OCI-LY7 (cell line): Measurements from ENCODE around the gene CRTC2. TPM values are rescaled to one million over a fixed set of nuclear protein-coding genes. Genes with fewer than 3 reads are reported as not detected.

ENCODE experiments used
- BruUV-seq: library from RNA; stranded (reverse); fragments of 400-500 nt; replicated peaks from 2 replicates; lab custom pipeline; 2021; lab: Mats Ljungman, UMichigan
- CTCF ChIA-PET: fragments of 300-600 bp; sonication (Branson Sonifier 250); formaldehyde crosslinking; loops from one replicate; lab custom pipeline; 2022; ENCODE audit warnings: antibody characterized with exemption; ENCODE audit not compliant: unreplicated experiment; lab: Charles Lee
- POLR2A ChIA-PET: fragments of 300-600 bp; sonication (Branson Sonifier 250); formaldehyde crosslinking; loops from one replicate; lab custom pipeline; 2022; ENCODE audit warnings: antibody characterized with exemption; lab: Charles Lee
- DNase-seq: peaks from one replicate; pipeline ENCODE4 v3.0.0-alpha.2; 2015; ENCODE audit warnings: low spot score
- H2AFZ ChIP-seq: fragments of 200-600 bp; sonication (generic), shearing (Covaris generic); 2 replicates; pipeline ENCODE4 v1.6.1; 2014; ENCODE audit warnings: mild to moderate bottlenecking, antibody characterized with exemption, low read length, moderate library complexity
- H3K27ac ChIP-seq: fragments of 200-600 bp; sonication (generic); 2 replicates; pipeline ENCODE4 v1.5.1; 2014; ENCODE audit warnings: mixed run types, low read depth, mild to moderate bottlenecking, moderate library complexity, low read length, inconsistent platforms; ENCODE audit not compliant: poor library complexity, severe bottlenecking
- H3K36me3 ChIP-seq: fragments of 200-600 bp; sonication (generic); 2 replicates; pipeline ENCODE4 v1.6.1; 2014; ENCODE audit warnings: mild to moderate bottlenecking, antibody characterized with exemption, low read length, moderate library complexity, mixed read lengths; ENCODE audit not compliant: insufficient read depth
- H3K4me1 ChIP-seq: fragments of 200-600 bp; sonication (generic); 2 replicates; pipeline ENCODE4 v1.5.1; 2014; ENCODE audit warnings: mild to moderate bottlenecking, low read length; ENCODE audit not compliant: insufficient read depth, poor library complexity, severe bottlenecking
- H3K4me2 ChIP-seq: fragments of 200-600 bp; sonication (generic); 2 replicates; pipeline ENCODE4 v1.6.1; 2014; ENCODE audit warnings: mild to moderate bottlenecking, low read length
- H3K4me3 ChIP-seq: fragments of 200-600 bp; sonication (generic); 2 replicates; pipeline ENCODE4 v1.5.1; 2014; ENCODE audit warnings: mild to moderate bottlenecking, low read depth, low read length; ENCODE audit not compliant: poor library complexity, severe bottlenecking
- H3K79me2 ChIP-seq: fragments of 200-600 bp; sonication (generic); 2 replicates; pipeline ENCODE4 v1.6.1; 2016; ENCODE audit warnings: low read depth, mild to moderate bottlenecking, low read length, moderate library complexity, mixed read lengths; ENCODE audit not compliant: insufficient read depth
- H3K9me2 ChIP-seq: fragments of 200-600 bp; sonication (generic); 2 replicates; pipeline ENCODE4 v1.6.1; 2016; ENCODE audit warnings: mild to moderate bottlenecking, low read length, mixed read lengths; ENCODE audit not compliant: insufficient read depth
- H3K9me3 ChIP-seq: fragments of 200-600 bp; sonication (generic); 2 replicates; pipeline ENCODE4 v1.6.1; 2014; ENCODE audit warnings: mild to moderate bottlenecking, mixed run types, low read length, mixed read lengths
- H4K20me1 ChIP-seq: fragments of 200-600 bp; sonication (generic); 2 replicates; pipeline ENCODE4 v1.6.1; 2014; ENCODE audit warnings: mild to moderate bottlenecking, antibody characterized with exemption, low read length, moderate library complexity, mixed read lengths; ENCODE audit not compliant: insufficient read depth
- CTCF ChIP-seq: fragments of 200-600 bp; sonication (generic); conservative IDR thresholded peaks from 2 replicates; pipeline ENCODE4 v1.5.1; 2014; ENCODE audit warnings: mild to moderate bottlenecking, antibody characterized with exemption, low read length, moderate library complexity, mixed read lengths
- EZH2phosphoT487 ChIP-seq: fragments of 200-600 bp; sonication (generic); IDR thresholded peaks from 2 replicates; pipeline ENCODE4 v1.6.1; 2018; ENCODE audit warnings: low read depth, borderline replicate concordance, mild to moderate bottlenecking, mixed run types, antibody characterized with exemption, low read length, moderate library complexity, mixed read lengths
- intact Hi-C: fragments of 100-400 bp; cut with micrococcal nuclease; formaldehyde crosslinking; loops from one replicate; pipeline ENCODE4 v1.10.0; 2022; ENCODE audit not compliant: unreplicated experiment
- total RNA-seq, 2 experiments: library from RNA; depleted of rRNA in 1 of 2; stranded (reverse); fragments of >200 nt in 1 of 2; shearing (Covaris generic) in 1 of 2; gene quantifications; 2 replicates each; pipeline ENCODE4 v1.2.3, GENCODE V29; 2014 to 2022

Gene CRTC2
- total RNA-seq, 2 experiments from 2014 or later, result 15.6 to 65.6 TPM

GRCh38 chr1:153995202-153995601 lies 36.8 kb upstream of the CRTC2 start:
- TF ChIP-seq EZH2phosphoT487 (no peak), CTCF (no peak)
- CTCF ChIA-PET, result no interaction called here
- Histone ChIP-seq H3K4me3 (no peak overlapping the region), H3K79me2 (peaks cover 27% of the 10 kb centered on the region), H3K27ac (no peak overlapping the region), H4K20me1 (peaks cover 5% of the 10 kb centered on the region; the same call in 1 of the 2 replicates), H3K9me2 (no peaks in the 10 kb centered on the region), H3K36me3 (peaks cover 58% of the 10 kb centered on the region), H2AFZ (no peak overlapping the region), H3K4me2 (no peak overlapping the region), H3K4me1 (peaks cover 27% of the 10 kb centered on the region), H3K9me3 (no peaks in the 10 kb centered on the region; the same call in 1 of the 2 replicates)
- intact Hi-C loops, result no loop called here
- POLR2A ChIA-PET, result interaction anchor here (0.6 to 1.0 kb wide), 4 partner anchors 166 to 810 kb away, joined by 3 to 4 read pairs (median 3); no protein-coding TSS in a partner anchor
- BruUV-seq, result no TSS peak
- DNase-seq, result no peak

GRCh38 chr1:153991806-153992205 lies 33.4 kb upstream of the CRTC2 start:
- Histone ChIP-seq H3K27ac (peak overlapping the region; percentile 62), H3K79me2 (peaks cover 27% of the 10 kb centered on the region), H3K4me2 (peak overlapping the region; percentile 77), H3K36me3 (peaks cover 58% of the 10 kb centered on the region), H3K4me1 (peaks cover 39% of the 10 kb centered on the region), H3K9me2 (no peaks in the 10 kb centered on the region), H2AFZ (no peak overlapping the region), H3K4me3 (peak overlapping the region; percentile 81), H4K20me1 (peaks cover 5% of the 10 kb centered on the region; the same call in 1 of the 2 replicates), H3K9me3 (no peaks in the 10 kb centered on the region; the same call in 1 of the 2 replicates)
- BruUV-seq, result no TSS peak
- CTCF ChIA-PET, result interaction anchor here (0.5 kb wide), 1 partner anchor 496 kb away, joined by 3 read pairs; no protein-coding TSS in a partner anchor
- TF ChIP-seq EZH2phosphoT487 (no peak), CTCF (no peak)
- intact Hi-C loops, result no loop called here
- no peak for DNase-seq
- POLR2A ChIA-PET, result interaction anchor here (0.6 to 0.7 kb wide), 2 partner anchors 157 to 194 kb away, joined by 3 to 4 read pairs; no protein-coding TSS in a partner anchor

GRCh38 chr1:153991151-153991630 lies 32.8 kb upstream of the CRTC2 start:
- ChIA-PET POLR2A (interaction anchor here (0.7 to 1.4 kb wide), 6 partner anchors 13 to 185 kb away, joined by 3 to 6 read pairs (median 4); partner anchors contain the start of genes CREB3L4 and JTB), CTCF (interaction anchor here (0.5 kb wide), 1 partner anchor 496 kb away, joined by 3 read pairs; no protein-coding TSS in a partner anchor)
- Histone ChIP-seq H2AFZ (no peak overlapping the region), H3K36me3 (peaks cover 55% of the 10 kb centered on the region), H3K4me3 (peak overlapping the region; percentile 81), H3K27ac (peak overlapping the region; percentile 62), H4K20me1 (peaks cover 5% of the 10 kb centered on the region; the same call in 1 of the 2 replicates), H3K9me3 (no peaks in the 10 kb centered on the region; the same call in 1 of the 2 replicates), H3K4me2 (peak overlapping the region; percentile 77), H3K79me2 (peaks cover 27% of the 10 kb centered on the region), H3K4me1 (peaks cover 45% of the 10 kb centered on the region), H3K9me2 (no peaks in the 10 kb centered on the region)
- DNase-seq, result no peak
- BruUV-seq, result TSS peak; percentile 91
- TF ChIP-seq CTCF, result no peak
- TF ChIP-seq EZH2phosphoT487, result no peak
- intact Hi-C loops, result no loop called here
